NCI-H1048 (cell line): ENCODE measurements around the gene SCAMP3.
"Not testable (repeated sequence)": the region's sequence is repeated elsewhere in the genome, so short reads cannot be mapped to it uniquely, and the experiment has no call there.

Experiments
- DNase-seq: peaks from one replicate; lab custom pipeline; 2025; lab: John Stamatoyannopoulos, UW

Gene SCAMP3

GRCh38 chr1:155227261-155228095, 34.7 kb downstream of the SCAMP3 start:
- peak; percentile 100 for DNase-seq

GRCh38 chr1:155226910-155227260, 35.3 kb downstream of the SCAMP3 start:
- DNase-seq, result no peak

GRCh38 chr1:155226188-155226909, 35.8 kb downstream of the SCAMP3 start:
- peak; percentile 33 for DNase-seq

GRCh38 chr1:155225404-155225759, 36.8 kb downstream of the SCAMP3 start:
- not testable (repeated sequence) for DNase-seq

DNA sequence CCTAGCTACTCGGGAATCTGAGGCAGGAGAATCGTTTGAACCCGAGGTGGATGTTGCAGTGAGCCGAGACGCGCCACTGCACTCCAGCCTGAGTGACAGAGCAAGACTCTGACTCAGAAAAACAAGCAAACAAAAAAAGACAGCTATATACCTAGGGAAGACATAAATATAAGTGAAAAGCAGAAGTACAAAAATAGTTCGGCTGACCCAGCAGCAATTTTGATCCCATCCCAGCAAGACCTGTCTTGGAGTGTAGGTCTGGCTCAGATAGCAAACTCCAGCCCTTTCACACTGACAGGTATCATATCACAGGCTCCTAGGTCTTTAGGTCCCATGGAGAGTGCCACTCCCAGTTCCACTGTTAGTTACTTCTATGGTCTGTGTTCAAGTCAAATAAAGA, 39.1 kb downstream of the SCAMP3 start:
- no peak for DNase-seq

DNA sequence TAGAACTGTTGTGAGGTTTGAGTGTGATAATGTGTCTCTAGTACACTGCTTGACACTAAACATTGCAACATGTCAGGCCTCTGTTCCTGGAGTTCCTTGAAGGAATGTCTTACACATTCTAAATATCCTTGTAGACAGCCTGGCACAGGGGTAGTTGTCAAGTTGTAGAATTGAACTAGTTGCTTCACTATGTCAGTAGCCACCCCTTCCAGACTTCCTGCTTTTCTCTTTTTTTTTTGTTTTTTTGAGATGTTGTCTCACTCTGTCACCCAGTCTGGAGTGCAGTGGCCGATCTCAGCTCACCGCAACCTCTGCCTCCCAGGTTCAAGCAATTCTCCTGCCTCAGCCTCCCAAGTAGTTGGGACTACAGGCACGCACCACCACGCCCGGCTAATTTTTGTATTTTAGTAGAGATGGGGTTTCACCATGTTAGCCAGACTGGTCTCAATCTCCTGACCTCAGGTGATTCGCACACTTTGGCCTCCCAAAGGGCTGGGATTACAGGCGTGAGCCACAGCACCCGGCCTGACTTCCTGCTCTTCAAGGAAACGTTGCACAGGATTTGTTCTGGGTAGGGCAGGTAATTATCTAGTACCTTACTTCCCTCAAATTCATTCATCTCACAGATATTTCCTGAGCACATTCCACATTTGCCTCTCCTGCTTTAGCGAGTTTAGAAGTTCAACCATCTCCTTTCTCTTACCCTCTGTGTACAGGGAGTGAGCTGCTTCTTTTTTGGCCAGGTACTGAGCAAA, 41.8 kb downstream of the SCAMP3 start:
- not testable (repeated sequence) for DNase-seq

- DNase-seq, result no peak
These were observed 42.5 kb downstream of the SCAMP3 start for GRCh38 chr1:155219592-155220031.

DNA sequence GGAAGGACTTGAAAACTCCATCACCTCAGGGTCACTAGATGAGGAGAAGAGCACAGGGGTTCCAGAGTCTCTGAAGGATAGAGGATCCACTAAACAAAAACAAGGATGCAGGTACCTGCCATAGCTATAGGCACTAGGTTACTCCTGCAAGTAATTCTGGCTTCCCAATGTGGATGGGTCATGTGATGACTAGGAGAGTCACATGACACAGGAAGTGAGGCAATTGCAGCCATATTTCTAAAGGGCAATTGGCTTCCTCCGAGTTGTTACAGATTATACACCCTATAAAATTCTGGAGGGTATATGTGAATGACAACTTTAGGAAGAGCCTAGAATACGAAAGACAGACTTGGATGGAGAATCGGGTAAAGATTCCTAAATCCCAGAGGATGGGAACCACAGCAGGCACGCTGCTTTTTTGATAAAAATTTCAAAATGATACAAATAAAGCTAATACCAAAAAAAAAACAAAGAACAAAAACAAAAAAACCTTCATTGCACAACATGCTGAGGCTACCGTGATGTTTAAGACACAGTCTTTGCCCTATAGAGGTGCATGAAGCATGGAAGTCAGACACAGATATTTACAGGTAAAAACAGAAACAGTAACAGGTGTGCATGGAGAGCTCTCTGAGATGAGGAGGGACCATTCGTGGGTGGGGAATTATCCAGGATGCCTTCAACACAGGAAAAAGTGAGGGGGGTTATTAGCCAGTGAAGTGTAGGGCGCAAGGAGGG, 43.1 kb downstream of the SCAMP3 start:
- peak; percentile 34 for DNase-seq

GRCh38 chr1:155214702-155215101, 47.5 kb downstream of the SCAMP3 start:
- not testable (repeated sequence) for DNase-seq

GRCh38 chr1:155212051-155212440, 50.1 kb downstream of the SCAMP3 start:
- DNase-seq, result not testable (repeated sequence)

DNA sequence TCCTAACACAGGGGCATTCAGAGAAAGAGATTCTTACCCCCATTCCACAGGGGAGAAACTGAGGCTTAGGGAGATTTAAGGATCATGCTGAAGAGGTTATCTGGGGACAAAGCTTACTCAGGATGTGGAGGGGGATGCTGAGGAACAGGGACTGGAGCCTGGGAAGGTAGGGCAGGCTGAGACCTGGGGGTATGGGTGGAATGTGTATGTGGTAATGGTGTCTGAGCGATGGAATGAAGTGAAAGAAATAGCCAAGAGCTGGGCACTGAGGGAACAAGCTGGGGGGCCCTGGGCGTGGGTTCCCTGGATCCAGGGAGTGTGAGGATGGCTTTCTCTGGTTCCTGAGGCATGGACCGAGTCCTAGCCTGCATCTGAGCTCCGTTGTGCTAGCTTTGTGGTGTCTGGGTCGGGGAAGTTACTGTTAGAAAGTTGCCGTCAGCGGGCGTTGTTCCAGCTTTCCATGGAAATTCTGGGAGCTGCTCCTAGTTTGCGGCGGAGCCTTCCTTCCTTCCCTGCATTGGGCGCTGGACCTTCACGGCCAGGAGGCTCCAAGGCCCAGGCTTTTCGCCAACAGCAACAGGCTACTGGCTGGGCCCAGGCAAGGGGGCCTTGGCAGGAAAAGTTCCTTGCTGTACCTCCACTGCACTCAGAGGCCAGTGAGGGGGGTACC, 50.6 kb downstream of the SCAMP3 start:
- DNase-seq, result not testable (repeated sequence)

GRCh38 chr1:155210314-155211104, 51.7 kb downstream of the SCAMP3 start:
- no peak for DNase-seq

- DNase-seq, result no peak
These were observed 52.8 kb downstream of the SCAMP3 start for GRCh38 chr1:155209312-155209721.

DNA sequence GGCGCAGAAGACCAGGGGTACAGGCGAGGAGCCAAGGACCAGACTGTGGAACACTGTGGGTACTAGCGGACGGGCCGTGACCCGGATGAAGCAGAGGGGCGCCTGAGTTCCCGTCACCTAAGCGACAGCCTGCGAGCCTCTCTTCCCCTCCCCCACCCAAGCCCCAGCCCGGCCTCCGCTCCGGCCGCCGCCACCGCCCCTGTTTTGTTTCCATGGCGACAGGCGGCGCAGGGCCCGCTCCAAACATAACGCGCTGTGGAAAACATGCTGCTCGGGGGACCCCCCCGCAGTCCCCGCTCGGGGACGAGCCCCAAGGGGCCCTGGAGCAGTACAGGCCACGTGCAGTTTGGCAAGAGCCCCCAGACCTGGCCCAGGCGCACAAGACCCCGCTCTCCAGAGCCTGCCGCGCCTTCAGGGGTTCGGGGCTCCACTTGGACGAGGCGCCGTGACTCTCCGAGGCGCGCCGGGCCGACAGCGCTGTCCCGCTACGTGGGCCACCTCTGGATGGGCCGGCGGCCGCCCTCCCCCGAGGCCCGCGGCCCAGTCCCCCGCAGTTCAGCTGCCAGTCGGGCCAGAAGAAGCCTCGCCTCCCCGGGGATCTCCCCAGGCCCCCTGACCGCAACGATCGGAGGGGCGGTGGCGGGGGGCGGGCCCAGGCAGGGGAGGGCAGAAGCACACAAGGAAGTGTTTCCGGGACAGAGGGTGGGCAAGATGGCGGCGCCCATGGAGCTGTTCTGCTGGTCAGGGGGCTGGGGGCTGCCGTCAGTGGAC, 53.4 kb downstream of the SCAMP3 start, which contains the start of gene MTX1:
Gene MTX1 (plus strand): TSS at position 155 of the 771 bp plus-strand sequence. CDS start 110 bp downstream, at position 265.
- peak; percentile 28 for DNase-seq

- DNase-seq, result no peak
These were observed 54.2 kb downstream of the SCAMP3 start, which contains the start of gene THBS3 for GRCh38 chr1:155207806-155208540. Gene THBS3 (minus strand): TSS chr1:155207897. CDS start chr1:155207876, 21 bp downstream.

- peak; percentile 75 for DNase-seq
These were observed 55.0 kb downstream of the SCAMP3 start for GRCh38 chr1:155206891-155207805.
